Measurements from ENCODE around the gene CASP2.

DNA sequence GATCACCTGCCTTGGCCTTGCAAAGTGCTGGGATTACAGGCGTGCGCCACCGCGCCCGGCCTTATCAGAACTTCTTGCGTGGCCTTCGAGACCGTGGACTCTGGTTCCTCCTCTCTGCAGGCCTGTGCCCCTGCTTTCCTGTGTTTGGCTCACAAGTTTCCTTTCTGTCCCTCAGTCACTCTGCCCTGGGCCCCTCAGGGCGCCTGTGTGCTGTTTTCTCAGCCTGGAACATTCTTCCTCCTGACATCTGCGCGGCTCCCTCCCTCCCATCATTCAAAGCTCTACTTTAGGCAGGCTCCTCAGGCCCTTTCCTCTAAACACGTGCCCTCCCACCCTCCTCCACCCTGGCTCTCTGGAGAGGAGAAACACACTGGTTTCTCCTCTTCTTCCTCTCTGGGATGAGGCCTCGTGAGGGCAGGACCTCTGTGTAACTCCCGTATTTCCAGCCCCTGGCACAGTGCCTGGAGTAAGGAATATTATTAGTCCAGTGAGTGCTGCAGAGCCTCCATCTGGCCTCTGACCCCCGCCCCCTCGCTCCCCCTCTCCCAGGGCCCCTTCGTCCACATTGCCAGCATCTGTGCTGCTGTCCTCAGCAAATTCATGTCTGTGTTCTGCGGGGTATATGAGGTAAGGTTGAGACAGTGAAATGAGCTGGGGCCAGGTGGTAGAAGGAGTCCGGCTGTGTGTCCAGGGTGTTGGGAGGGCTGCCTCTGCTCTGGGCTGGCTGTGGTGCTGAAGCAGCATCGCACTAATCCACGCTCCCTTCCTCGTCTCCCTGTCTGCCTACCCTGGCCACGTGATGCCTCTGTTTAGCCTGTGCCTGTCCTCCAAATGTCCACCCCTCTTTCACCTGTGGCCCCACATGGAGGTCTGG lies 34.8 kb downstream of the CASP2 start:
- TF ChIP-seq, protein P1, sequence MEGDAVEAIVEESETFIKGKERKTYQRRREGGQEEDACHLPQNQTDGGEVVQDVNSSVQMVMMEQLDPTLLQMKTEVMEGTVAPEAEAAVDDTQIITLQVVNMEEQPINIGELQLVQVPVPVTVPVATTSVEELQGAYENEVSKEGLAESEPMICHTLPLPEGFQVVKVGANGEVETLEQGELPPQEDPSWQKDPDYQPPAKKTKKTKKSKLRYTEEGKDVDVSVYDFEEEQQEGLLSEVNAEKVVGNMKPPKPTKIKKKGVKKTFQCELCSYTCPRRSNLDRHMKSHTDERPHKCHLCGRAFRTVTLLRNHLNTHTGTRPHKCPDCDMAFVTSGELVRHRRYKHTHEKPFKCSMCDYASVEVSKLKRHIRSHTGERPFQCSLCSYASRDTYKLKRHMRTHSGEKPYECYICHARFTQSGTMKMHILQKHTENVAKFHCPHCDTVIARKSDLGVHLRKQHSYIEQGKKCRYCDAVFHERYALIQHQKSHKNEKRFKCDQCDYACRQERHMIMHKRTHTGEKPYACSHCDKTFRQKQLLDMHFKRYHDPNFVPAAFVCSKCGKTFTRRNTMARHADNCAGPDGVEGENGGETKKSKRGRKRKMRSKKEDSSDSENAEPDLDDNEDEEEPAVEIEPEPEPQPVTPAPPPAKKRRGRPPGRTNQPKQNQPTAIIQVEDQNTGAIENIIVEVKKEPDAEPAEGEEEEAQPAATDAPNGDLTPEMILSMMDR (IDR thresholded peaks at IDR 0.05) = no peak
- TF ChIP-seq POLR2A (IDR thresholded peaks at IDR 0.05) (no peak), POLR2AphosphoS5 (IDR thresholded peaks at IDR 0.05) (no peak), EP300 (IDR thresholded peaks at IDR 0.05) (no peak)
